HepG2 (cell line): Measurements from ENCODE around the gene SYTL2.
A peak's percentile ranks its signal among the peaks of the same experiment; 100 is the strongest.

Experiments
- CHCHD3 ChIP-seq: sonication (generic); formaldehyde crosslinking; IDR thresholded peaks from 2 replicates; pipeline ENCODE4 v1.8.0; 2022; ENCODE audit warnings: mild to moderate bottlenecking, missing genetic modification reagents, moderate library complexity
- CTCF ChIP-seq: sonication (generic); formaldehyde crosslinking; IDR thresholded peaks from 2 replicates; pipeline ENCODE4 v1.5.0; 2020; ENCODE audit warnings: mild to moderate bottlenecking, missing genetic modification reagents, moderate library complexity
- ESRRA ChIP-seq: sonication (generic); formaldehyde crosslinking; IDR thresholded peaks from 2 replicates; pipeline ENCODE4 v1.5.1; 2020; ENCODE audit warnings: mild to moderate bottlenecking, low read depth, missing genetic modification reagents
- IRF1 ChIP-seq: sonication (generic); formaldehyde crosslinking; IDR thresholded peaks from 2 replicates; pipeline ENCODE4 v1.4.0; 2020; ENCODE audit warnings: low read depth, mild to moderate bottlenecking, missing genetic modification reagents
- TCF12 ChIP-seq, 2 experiments: fragments of 450-650 bp in 1 of 2; sonication (generic) in 1 of 2; formaldehyde crosslinking in 1 of 2; IDR thresholded peaks; 2 replicates each; pipeline versions ENCODE4 v1.6.1 to v1.8.0; 2017 to 2022; ENCODE audit warnings: antibody characterized with exemption in 1 of 2, mild to moderate bottlenecking in 1 of 2, missing genetic modification reagents in 1 of 2, moderate library complexity in 1 of 2
- ZNF224 ChIP-seq: sonication (generic); formaldehyde crosslinking; IDR thresholded peaks from 2 replicates; pipeline ENCODE4 v1.5.0; 2020; ENCODE audit warnings: mild to moderate bottlenecking, missing genetic modification reagents

- TF ChIP-seq CTCF (CRISPR knock-in tag) (peak; percentile 38; the same call in 1 of the 2 replicates), CHCHD3 (no peak), ZNF224 (CRISPR knock-in tag) (no peak), ESRRA (CRISPR knock-in tag) (no peak), TCF12 (IDR thresholded peaks at IDR 0.05) (no peak), TCF12 (CRISPR knock-in tag; IDR thresholded peaks at IDR 0.05) (no peak), IRF1 (CRISPR knock-in tag) (no peak)
Measured at GRCh38 chr11:85826116-85826855, 15.3 kb upstream of the SYTL2 start.
